Limb (tissue), 2 donors: ENCODE measurements around the gene TRMT2A.

Experiments
- DNase-seq, 2 donors: peaks; one replicate each; pipeline ENCODE4 v3.0.0-alpha.2; 2016; ENCODE audit errors: extremely low spot score in 2 of 2

Gene TRMT2A

DNA sequence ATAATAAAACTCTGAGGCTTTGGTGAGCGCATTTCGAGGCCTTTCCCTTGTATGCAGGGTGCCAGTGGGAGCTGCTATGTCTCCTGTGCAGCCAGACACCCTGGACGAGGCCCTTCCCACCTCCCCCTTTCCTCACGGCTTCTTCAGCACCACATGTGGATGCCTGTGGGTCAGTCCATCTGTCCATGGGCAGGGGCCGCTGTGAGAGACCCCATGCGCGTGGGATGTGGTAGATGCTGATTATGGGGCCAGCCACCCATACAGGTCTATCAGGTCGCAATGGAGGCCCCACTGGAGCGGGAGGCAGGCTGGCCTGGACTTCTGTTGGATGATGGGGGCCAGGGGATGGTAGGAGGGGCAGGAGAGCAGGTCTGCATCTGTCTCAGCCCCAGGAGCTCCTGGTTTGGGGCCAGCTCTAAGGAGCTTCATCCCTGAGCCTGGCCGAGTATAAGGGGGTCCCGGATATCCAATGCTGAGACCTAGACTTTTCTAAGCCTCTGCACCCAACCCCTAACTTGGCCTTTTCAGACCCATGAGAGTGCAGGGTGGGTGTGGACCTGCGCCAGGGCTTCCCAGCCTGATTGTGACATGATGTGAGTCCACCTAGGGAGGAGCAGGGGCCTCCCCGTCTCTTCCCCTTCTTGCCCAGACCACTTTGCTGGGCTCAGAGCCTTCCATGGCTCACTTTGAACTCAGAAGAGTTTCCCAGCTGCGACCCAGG lies 51.0 kb downstream of the TRMT2A start:
- DNase-seq, result no peak

GRCh38 chr22:20064545-20065262 lies 52.3 kb downstream of the TRMT2A start:
- DNase-seq, result no peak

GRCh38 chr22:20064140-20064480 lies 52.9 kb downstream of the TRMT2A start:
- DNase-seq, result no peak

GRCh38 chr22:20063271-20064139 lies 53.5 kb downstream of the TRMT2A start:
- DNase-seq, result no peak

DNA sequence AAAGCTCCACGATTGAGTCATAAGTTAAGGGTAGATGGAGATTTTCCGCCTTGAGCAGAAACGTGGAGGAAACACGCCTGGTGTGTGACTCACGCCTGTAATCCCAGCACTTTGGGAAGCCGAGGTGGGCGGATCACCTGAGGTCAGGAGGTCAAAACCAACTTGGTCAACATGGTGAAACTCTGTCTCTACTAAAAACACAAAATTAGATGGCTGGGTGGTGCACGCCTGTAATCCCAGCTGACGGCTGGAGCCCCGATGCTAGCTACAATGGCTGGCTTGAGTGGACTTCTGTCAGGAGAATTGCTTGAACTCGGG lies 54.3 kb downstream of the TRMT2A start:
- DNase-seq, result no peak

- DNase-seq, result no peak
Measured at GRCh38 chr22:20062043-20062765, 54.8 kb downstream of the TRMT2A start.
